Measurements from ENCODE around the gene ANKLE2.
"Not testable (repeated sequence)": the region's sequence is repeated elsewhere in the genome, so short reads cannot be mapped to it uniquely, and the experiment has no call there.

The ANKLE2 gene

GRCh38 chr12:132761032-132761920 is at the start of gene ANKLE2:
ANKLE2 (minus strand) TSS chr12:132761832; CDS start chr12:132761798, 34 bp downstream.
- DNase-seq (ENCODE audit: low read depth), result peak; percentile 81
- peak within 1 kb of the TSS; percentile 78 for H3K4me3 ChIP-seq (ENCODE audit: low read depth, low read length)
- TF ChIP-seq, protein P1, sequence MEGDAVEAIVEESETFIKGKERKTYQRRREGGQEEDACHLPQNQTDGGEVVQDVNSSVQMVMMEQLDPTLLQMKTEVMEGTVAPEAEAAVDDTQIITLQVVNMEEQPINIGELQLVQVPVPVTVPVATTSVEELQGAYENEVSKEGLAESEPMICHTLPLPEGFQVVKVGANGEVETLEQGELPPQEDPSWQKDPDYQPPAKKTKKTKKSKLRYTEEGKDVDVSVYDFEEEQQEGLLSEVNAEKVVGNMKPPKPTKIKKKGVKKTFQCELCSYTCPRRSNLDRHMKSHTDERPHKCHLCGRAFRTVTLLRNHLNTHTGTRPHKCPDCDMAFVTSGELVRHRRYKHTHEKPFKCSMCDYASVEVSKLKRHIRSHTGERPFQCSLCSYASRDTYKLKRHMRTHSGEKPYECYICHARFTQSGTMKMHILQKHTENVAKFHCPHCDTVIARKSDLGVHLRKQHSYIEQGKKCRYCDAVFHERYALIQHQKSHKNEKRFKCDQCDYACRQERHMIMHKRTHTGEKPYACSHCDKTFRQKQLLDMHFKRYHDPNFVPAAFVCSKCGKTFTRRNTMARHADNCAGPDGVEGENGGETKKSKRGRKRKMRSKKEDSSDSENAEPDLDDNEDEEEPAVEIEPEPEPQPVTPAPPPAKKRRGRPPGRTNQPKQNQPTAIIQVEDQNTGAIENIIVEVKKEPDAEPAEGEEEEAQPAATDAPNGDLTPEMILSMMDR (conservative IDR thresholded peaks at IDR 0.05; ENCODE audit: low read depth, low read length), result no peak

GRCh38 chr12:132809391-132809790 is 47.8 kb upstream of the ANKLE2 start:
- peak; percentile 48 for DNase-seq (ENCODE audit: low read depth)
- not testable (repeated sequence) for H3K4me3 ChIP-seq (ENCODE audit: low read depth, low read length)
- TF ChIP-seq, protein P1 (conservative IDR thresholded peaks at IDR 0.05; ENCODE audit: low read depth, low read length), result peak; percentile 55

DNA sequence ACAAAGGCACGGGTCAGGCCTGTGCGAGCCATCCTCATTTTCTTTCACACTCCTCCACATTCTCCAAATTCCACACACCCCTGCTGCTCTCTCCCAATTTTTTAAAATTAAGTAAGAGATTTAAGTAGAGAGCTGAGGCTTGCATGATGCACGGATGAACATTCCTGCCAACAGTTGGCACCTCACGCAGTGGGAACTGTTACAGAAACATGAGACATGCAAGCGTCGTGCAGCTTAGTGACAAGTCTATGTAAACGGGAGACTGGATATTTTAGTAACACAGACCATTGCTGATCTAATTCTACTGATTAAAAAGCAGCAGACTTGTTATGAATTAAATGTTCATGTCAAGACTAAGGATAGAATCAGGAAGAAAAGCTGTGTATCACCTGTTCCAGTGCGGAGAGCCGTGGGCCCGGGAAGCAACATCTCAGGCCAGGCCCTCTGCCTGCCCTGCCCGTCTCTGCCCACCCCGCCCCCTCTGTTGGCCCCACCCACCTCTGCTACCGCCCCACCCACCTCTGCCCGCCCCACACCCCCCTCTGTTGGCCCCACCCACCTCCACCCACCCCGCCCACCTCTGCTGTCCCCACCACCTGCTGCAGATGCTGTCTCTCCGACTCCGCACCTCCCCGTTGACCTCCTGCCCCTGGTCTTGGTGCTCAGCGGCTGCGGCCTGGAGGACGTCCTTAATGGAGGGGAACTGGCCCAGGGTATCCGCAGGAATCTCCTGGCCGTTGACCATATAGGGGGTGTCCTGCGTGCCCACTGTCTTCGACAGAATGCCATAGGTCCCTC is 45.9 kb upstream of the ANKLE2 start:
- no peak for DNase-seq (ENCODE audit: low read depth)
- TF ChIP-seq, protein P1 (conservative IDR thresholded peaks at IDR 0.05; ENCODE audit: low read depth, low read length), result no peak
- no peak overlapping the region for H3K4me3 ChIP-seq (ENCODE audit: low read depth, low read length)

GRCh38 chr12:132806857-132807256 is 45.2 kb upstream of the ANKLE2 start:
- no peak overlapping the region for H3K4me3 ChIP-seq (ENCODE audit: low read depth, low read length)
- TF ChIP-seq, protein P1 (conservative IDR thresholded peaks at IDR 0.05; ENCODE audit: low read depth, low read length), result no peak
- DNase-seq (ENCODE audit: low read depth), result no peak

- DNase-seq (ENCODE audit: low read depth), result no peak
- no peak overlapping the region for H3K4me3 ChIP-seq (ENCODE audit: low read depth, low read length)
- TF ChIP-seq, protein P1 (conservative IDR thresholded peaks at IDR 0.05; ENCODE audit: low read depth, low read length), result no peak
Measured at GRCh38 chr12:132804426-132804861, 42.8 kb upstream of the ANKLE2 start.

- no peak for DNase-seq (ENCODE audit: low read depth)
- TF ChIP-seq, protein P1 (conservative IDR thresholded peaks at IDR 0.05; ENCODE audit: low read depth, low read length), result no peak
- no peak overlapping the region for H3K4me3 ChIP-seq (ENCODE audit: low read depth, low read length)
Measured at GRCh38 chr12:132803888-132804287, 42.3 kb upstream of the ANKLE2 start.
